ENCODE results near the gene TRAF3. TPM values are rescaled to one million over a fixed set of nuclear protein-coding genes. Genes with fewer than 3 reads are reported as not detected.

Gene TRAF3
- total RNA-seq, 6 experiments from 2014 or later, result 19.9 to 28.8 (median 22.6) TPM

- no peak for DNase-seq
- no peak for TF ChIP-seq CTCF (IDR thresholded peaks at IDR 0.05)
- peaks cover 6% of the 10 kb centered on the region for H3K4me1 Mint-ChIP-seq (ENCODE audit: low read depth)
- no peaks in the 10 kb centered on the region for H3K9me3 Mint-ChIP-seq
- H3K27ac Mint-ChIP-seq, result no peak overlapping the region
- H3K27me3 Mint-ChIP-seq (ENCODE audit: insufficient read depth), result peaks cover 4% of the 10 kb centered on the region
- H3K36me3 Mint-ChIP-seq (ENCODE audit: low read depth), result 0 out of 2 replicates have a peak, but pooled peaks cover 6% of the 10 kb centered on the region
- H3K4me3 Mint-ChIP-seq, result no peak overlapping the region
Observed at GRCh38 chr14:102754370-102755262, 22.6 kb upstream of the TRAF3 start.

- H3K36me3 Mint-ChIP-seq (ENCODE audit: low read depth), result 0 out of 2 replicates have a peak, but pooled peaks cover 6% of the 10 kb centered on the region
- H3K27me3 Mint-ChIP-seq (ENCODE audit: insufficient read depth), result peaks cover 4% of the 10 kb centered on the region
- TF ChIP-seq CTCF (IDR thresholded peaks at IDR 0.05), result no peak
- DNase-seq, result no peak
- H3K4me3 Mint-ChIP-seq, result no peak overlapping the region
- H3K4me1 Mint-ChIP-seq (ENCODE audit: low read depth), result peaks cover 9% of the 10 kb centered on the region
- no peaks in the 10 kb centered on the region for H3K9me3 Mint-ChIP-seq
- H3K27ac Mint-ChIP-seq, result no peak overlapping the region
Observed at GRCh38 chr14:102757646-102758045, 19.6 kb upstream of the TRAF3 start.

GRCh38 chr14:102758087-102758486, 19.2 kb upstream of the TRAF3 start:
- H3K9me3 Mint-ChIP-seq, result no peaks in the 10 kb centered on the region
- H3K27me3 Mint-ChIP-seq (ENCODE audit: insufficient read depth), result peaks cover 4% of the 10 kb centered on the region
- TF ChIP-seq CTCF (IDR thresholded peaks at IDR 0.05), result no peak
- H3K36me3 Mint-ChIP-seq (ENCODE audit: low read depth), result 0 out of 2 replicates have a peak, but pooled peaks cover 6% of the 10 kb centered on the region
- peaks cover 9% of the 10 kb centered on the region for H3K4me1 Mint-ChIP-seq (ENCODE audit: low read depth)
- no peak overlapping the region for H3K27ac Mint-ChIP-seq
- DNase-seq, result no peak
- H3K4me3 Mint-ChIP-seq, result no peak overlapping the region

- H3K4me3 Mint-ChIP-seq, result no peak overlapping the region
- H3K4me1 Mint-ChIP-seq (ENCODE audit: low read depth), result peaks cover 9% of the 10 kb centered on the region
- H3K36me3 Mint-ChIP-seq (ENCODE audit: low read depth), result no peaks in the 10 kb centered on the region
- no peaks in the 10 kb centered on the region for H3K9me3 Mint-ChIP-seq
- peaks cover 8% of the 10 kb centered on the region for H3K27me3 Mint-ChIP-seq (ENCODE audit: insufficient read depth)
- no peak overlapping the region for H3K27ac Mint-ChIP-seq
- no peak for DNase-seq
- TF ChIP-seq CTCF (IDR thresholded peaks at IDR 0.05), result no peak
Observed at GRCh38 chr14:102759456-102760187, 17.6 kb upstream of the TRAF3 start.

GRCh38 chr14:102760496-102761193, 16.6 kb upstream of the TRAF3 start:
- H3K9me3 Mint-ChIP-seq, result no peaks in the 10 kb centered on the region
- H3K4me1 Mint-ChIP-seq (ENCODE audit: low read depth), result peaks cover 9% of the 10 kb centered on the region
- H3K4me3 Mint-ChIP-seq, result no peak overlapping the region
- H3K36me3 Mint-ChIP-seq (ENCODE audit: low read depth), result no peaks in the 10 kb centered on the region
- TF ChIP-seq CTCF (IDR thresholded peaks at IDR 0.05), result no peak
- no peak for DNase-seq
- peaks cover 8% of the 10 kb centered on the region for H3K27me3 Mint-ChIP-seq (ENCODE audit: insufficient read depth)
- no peak overlapping the region for H3K27ac Mint-ChIP-seq
